T-helper 17 cell (primary cell): ENCODE data around the gene CHCHD6. TPM values are rescaled to one million over a fixed set of nuclear protein-coding genes. Genes with fewer than 3 reads are reported as not detected.

Source experiments
- ATAC-seq: fragments of 150-1000 bp; cut with Tn5 transposase; 2 replicates; pipeline ENCODE4 v1.10.0; 2021; ENCODE audit warnings: mild to moderate bottlenecking, moderate library complexity
- DNase-seq, 3 donors: peaks; one replicate each; pipeline versions ENCODE4 v3.0.0 to v3.0.0-alpha.2; 2020 to 2021
- H3K9me3 ChIP-seq: one replicate; pipeline ENCODE4 v1.7.0; 2013; ENCODE audit warnings: low read length, mild to moderate bottlenecking; ENCODE audit not compliant: control insufficient read depth, poor library complexity, severe bottlenecking
- H3K27ac Mint-ChIP-seq: one replicate; pipeline ENCODE4 v1.8.0; 2022; ENCODE audit warnings: mild to moderate bottlenecking, moderate library complexity, mixed read lengths
- H3K27me3 Mint-ChIP-seq: one replicate; pipeline ENCODE4 v1.8.0; 2022; ENCODE audit warnings: mixed read lengths
- H3K36me3 Mint-ChIP-seq: one replicate; pipeline ENCODE4 v1.8.0; 2022; ENCODE audit warnings: low read depth, mixed read lengths
- H3K4me1 Mint-ChIP-seq: one replicate; pipeline ENCODE4 v1.8.0; 2022; ENCODE audit warnings: mild to moderate bottlenecking, mixed read lengths
- H3K4me3 Mint-ChIP-seq: one replicate; pipeline ENCODE4 v1.8.0; 2022; ENCODE audit warnings: mild to moderate bottlenecking, moderate library complexity, mixed read lengths
- total RNA-seq, 4 donors: library from RNA in 2 of 4; stranded (reverse) in 2 of 4; gene quantifications; one replicate each; pipeline ENCODE4 v1.2.3 and lab custom pipeline; 2022 to 2026

The CHCHD6 gene
- total RNA-seq, 2 donors from 2014 or later = 10.5 to 14.9 TPM

- H3K9me3 ChIP-seq = no peaks in the 10 kb centered on the region
- peaks cover 21% of the 10 kb centered on the region for H3K4me1 Mint-ChIP-seq
- DNase-seq (no peak), ATAC-seq (no peak)
- no peak overlapping the region for H3K4me3 Mint-ChIP-seq
- no peak overlapping the region for H3K27ac Mint-ChIP-seq
- H3K36me3 Mint-ChIP-seq = peaks cover 3% of the 10 kb centered on the region
- no peaks in the 10 kb centered on the region for H3K27me3 Mint-ChIP-seq
Observed at GRCh38 chr3:126926684-126927400, 222.8 kb downstream of the CHCHD6 start.

DNA sequence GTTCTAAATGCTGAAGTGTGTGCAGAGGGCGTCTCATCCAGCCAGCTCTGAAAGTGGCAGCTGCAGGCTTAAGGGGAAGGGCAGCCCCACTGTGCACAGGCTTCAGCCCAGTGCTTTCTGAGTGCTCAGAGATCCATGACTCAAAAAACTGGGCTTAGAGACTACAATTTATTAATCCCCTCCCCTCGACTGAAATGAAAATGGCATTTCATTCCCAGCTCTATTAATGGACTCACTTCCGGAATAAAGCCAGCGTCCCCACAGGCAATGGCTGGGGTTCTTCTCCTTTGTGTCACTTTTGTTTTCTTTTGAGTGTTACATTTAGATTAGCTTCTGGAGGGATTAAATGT, 223.3 kb downstream of the CHCHD6 start:
- Mint-ChIP-seq H3K4me3 (no peak overlapping the region), H3K36me3 (peaks cover 3% of the 10 kb centered on the region), H3K4me1 (peaks cover 21% of the 10 kb centered on the region), H3K27me3 (no peaks in the 10 kb centered on the region), H3K27ac (no peak overlapping the region)
- H3K9me3 ChIP-seq = no peaks in the 10 kb centered on the region
- DNase-seq (no peak), ATAC-seq (no peak)

GRCh38 chr3:126927846-126928245, 223.8 kb downstream of the CHCHD6 start:
- H3K4me1 Mint-ChIP-seq = peaks cover 21% of the 10 kb centered on the region
- H3K9me3 ChIP-seq = no peaks in the 10 kb centered on the region
- ATAC-seq (no peak), DNase-seq (no peak)
- no peaks in the 10 kb centered on the region for H3K27me3 Mint-ChIP-seq
- H3K36me3 Mint-ChIP-seq = no peaks in the 10 kb centered on the region
- H3K27ac Mint-ChIP-seq = no peak overlapping the region
- H3K4me3 Mint-ChIP-seq = no peak overlapping the region

DNA sequence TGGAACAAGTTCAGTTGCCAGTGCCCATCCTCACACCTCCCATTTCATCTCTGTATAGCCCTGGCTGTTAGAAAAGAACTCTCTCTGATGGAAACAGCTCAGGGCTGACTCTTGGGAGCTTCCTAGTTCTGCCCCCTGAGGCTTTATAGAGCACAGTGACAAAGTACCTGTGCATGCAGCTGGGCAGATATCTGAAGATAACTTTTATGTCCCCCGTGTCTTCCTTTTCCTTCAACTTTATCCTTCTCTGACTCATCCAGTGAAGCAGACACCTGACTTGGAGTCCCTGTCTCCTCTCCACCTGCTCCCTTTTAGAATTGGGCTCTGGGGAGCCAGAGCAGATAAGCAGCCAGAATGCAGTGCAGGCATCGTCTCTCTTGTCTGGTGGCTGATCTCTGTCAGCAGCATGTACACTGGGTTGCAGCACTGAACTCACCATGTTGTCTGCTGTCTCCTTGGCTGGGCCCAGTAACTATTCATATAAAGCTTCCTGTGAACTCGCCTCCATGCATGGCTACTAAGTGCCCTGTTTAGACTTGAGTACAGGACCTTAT, 225.0 kb downstream of the CHCHD6 start:
- Mint-ChIP-seq H3K4me1 (peaks cover 19% of the 10 kb centered on the region), H3K4me3 (no peak overlapping the region), H3K27me3 (no peaks in the 10 kb centered on the region), H3K27ac (no peak overlapping the region), H3K36me3 (no peaks in the 10 kb centered on the region)
- no peaks in the 10 kb centered on the region for H3K9me3 ChIP-seq
- ATAC-seq (no peak), DNase-seq (no peak)

DNA sequence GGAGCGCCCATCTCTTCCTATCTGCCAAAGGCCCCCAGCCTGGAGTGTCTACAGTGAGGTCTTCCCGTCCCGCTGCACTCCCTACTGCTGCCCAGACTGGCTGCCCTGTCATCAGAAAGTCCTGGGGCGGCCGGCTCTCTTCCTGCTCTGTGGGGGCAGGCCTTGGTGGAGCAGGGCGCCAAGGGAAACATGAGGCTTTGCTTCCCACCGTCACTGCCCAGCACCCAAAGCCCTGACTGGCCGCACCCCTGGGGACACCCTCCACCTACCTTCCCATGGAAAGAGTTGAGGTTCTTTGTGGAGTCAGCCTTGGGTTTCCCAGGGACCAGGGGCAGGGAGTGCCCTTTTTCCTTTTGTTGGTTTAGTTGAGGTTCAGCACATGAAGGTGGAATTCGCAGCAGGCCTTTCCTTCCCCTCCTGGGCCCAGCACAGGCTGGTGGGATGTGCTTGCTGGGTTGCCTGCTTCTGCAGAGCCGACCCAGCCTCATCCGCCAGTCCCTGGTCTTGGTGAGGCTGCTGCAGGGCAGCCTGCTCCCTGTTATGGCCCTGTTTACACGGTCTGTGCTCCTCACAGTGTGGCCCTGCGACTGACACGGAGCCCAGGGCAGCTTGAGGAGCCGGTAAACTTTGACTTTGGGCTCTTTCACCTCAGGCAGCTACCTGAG, 227.0 kb downstream of the CHCHD6 start:
- DNase-seq = no peak
- H3K36me3 Mint-ChIP-seq = no peaks in the 10 kb centered on the region
- H3K4me3 Mint-ChIP-seq = no peak overlapping the region
- no peaks in the 10 kb centered on the region for H3K27me3 Mint-ChIP-seq
- H3K4me1 Mint-ChIP-seq = peaks cover 12% of the 10 kb centered on the region
- H3K9me3 ChIP-seq = no peaks in the 10 kb centered on the region
- ATAC-seq = no peak
- H3K27ac Mint-ChIP-seq = no peak overlapping the region

DNA sequence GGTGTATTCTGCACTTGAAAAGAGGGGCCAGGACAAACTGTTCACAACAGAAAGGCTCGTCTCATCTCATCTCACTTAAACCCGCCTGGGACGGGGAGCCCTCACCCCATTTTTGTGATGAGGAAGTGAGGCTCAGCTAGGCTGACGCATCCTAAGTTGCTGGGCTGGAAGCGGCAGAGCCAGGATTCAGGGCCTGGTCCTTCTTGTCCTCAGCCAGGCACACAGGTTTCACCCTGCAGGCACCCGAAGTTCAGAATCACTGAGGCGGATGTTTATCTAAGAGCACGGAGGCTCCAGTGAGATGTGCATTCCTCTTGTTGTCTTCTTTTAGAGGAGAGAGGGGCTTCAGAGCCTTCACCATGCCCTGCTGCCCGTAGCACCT, 227.8 kb downstream of the CHCHD6 start:
- Mint-ChIP-seq H3K27ac (no peak overlapping the region), H3K36me3 (no peaks in the 10 kb centered on the region), H3K4me1 (peaks cover 8% of the 10 kb centered on the region), H3K27me3 (no peaks in the 10 kb centered on the region), H3K4me3 (no peak overlapping the region)
- H3K9me3 ChIP-seq = no peaks in the 10 kb centered on the region
- ATAC-seq (no peak), DNase-seq (no peak)

GRCh38 chr3:126932188-126932931, 228.3 kb downstream of the CHCHD6 start:
- no peak overlapping the region for H3K27ac Mint-ChIP-seq
- H3K36me3 Mint-ChIP-seq = no peaks in the 10 kb centered on the region
- H3K9me3 ChIP-seq = no peaks in the 10 kb centered on the region
- no peak for ATAC-seq
- H3K27me3 Mint-ChIP-seq = no peaks in the 10 kb centered on the region
- no peak for DNase-seq
- H3K4me3 Mint-ChIP-seq = no peak overlapping the region
- H3K4me1 Mint-ChIP-seq = peaks cover 7% of the 10 kb centered on the region

DNA sequence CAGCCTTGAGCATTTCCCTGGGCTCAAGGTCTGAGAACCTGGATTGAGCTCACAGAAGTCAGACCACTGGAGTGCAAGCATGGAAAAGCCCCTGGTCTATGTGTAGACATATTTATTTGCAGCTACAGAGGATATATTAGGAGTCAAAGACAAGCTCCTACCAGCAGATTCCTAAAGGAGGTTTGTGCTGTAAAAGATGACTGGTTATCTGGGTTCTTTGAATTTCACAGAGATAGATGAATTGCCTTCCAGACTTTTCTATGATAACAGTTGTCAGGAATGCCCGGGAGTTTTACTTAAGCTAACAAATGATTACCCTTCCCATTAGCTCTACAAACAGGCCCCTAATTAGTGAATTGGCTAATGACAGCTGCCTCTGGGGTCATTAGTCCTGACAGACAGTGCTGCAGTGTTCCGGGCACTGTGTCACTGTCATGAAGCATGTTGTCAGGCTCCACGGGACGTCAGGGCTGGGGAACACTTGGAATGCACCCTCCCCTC, 230.0 kb downstream of the CHCHD6 start:
- no peak overlapping the region for H3K27ac Mint-ChIP-seq
- no peaks in the 10 kb centered on the region for H3K27me3 Mint-ChIP-seq
- no peaks in the 10 kb centered on the region for H3K9me3 ChIP-seq
- H3K4me3 Mint-ChIP-seq = no peak overlapping the region
- ATAC-seq = no peak
- H3K4me1 Mint-ChIP-seq = peaks cover 6% of the 10 kb centered on the region
- no peaks in the 10 kb centered on the region for H3K36me3 Mint-ChIP-seq
- no peak for DNase-seq

DNA sequence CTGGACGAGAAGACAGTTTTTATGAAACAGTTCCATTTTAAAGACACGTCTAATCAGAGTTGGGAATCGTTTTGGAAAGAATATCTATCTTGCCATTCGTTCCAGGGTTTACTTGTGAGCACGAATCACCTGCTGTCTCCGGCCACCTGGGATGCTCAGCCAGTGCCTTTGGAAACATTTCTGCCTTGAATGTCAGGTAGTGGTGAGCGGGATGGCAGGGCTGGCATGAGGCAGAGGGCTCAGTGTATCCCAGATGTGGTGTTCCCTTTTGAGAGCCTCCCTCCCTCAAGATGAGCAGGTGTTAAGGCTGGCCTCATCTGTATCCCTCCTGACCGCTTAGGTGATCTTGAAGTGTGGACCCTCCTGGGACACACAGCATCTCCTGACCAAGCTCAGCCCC, 231.0 kb downstream of the CHCHD6 start:
- H3K27ac Mint-ChIP-seq = no peak overlapping the region
- ATAC-seq (no peak), DNase-seq (no peak)
- peaks cover 2% of the 10 kb centered on the region for H3K4me1 Mint-ChIP-seq
- no peak overlapping the region for H3K4me3 Mint-ChIP-seq
- H3K9me3 ChIP-seq = no peaks in the 10 kb centered on the region
- H3K36me3 Mint-ChIP-seq = no peaks in the 10 kb centered on the region
- no peaks in the 10 kb centered on the region for H3K27me3 Mint-ChIP-seq

GRCh38 chr3:126935756-126936509, 231.9 kb downstream of the CHCHD6 start:
- Mint-ChIP-seq H3K36me3 (no peaks in the 10 kb centered on the region), H3K27ac (no peak overlapping the region), H3K27me3 (no peaks in the 10 kb centered on the region), H3K4me3 (no peak overlapping the region), H3K4me1 (peaks cover 2% of the 10 kb centered on the region)
- ATAC-seq = no peak
- no peak for DNase-seq
- no peaks in the 10 kb centered on the region for H3K9me3 ChIP-seq

GRCh38 chr3:126936853-126937425, 232.9 kb downstream of the CHCHD6 start:
- H3K27ac Mint-ChIP-seq = no peak overlapping the region
- H3K9me3 ChIP-seq = no peaks in the 10 kb centered on the region
- no peak for DNase-seq
- H3K4me1 Mint-ChIP-seq = peaks cover 2% of the 10 kb centered on the region
- peaks cover 3% of the 10 kb centered on the region for H3K36me3 Mint-ChIP-seq
- H3K4me3 Mint-ChIP-seq = no peak overlapping the region
- no peaks in the 10 kb centered on the region for H3K27me3 Mint-ChIP-seq
- ATAC-seq = no peak

- ATAC-seq (no peak), DNase-seq (no peak)
- no peaks in the 10 kb centered on the region for H3K9me3 ChIP-seq
- no peak overlapping the region for H3K27ac Mint-ChIP-seq
- no peaks in the 10 kb centered on the region for H3K27me3 Mint-ChIP-seq
- peaks cover 4% of the 10 kb centered on the region for H3K4me1 Mint-ChIP-seq
- H3K36me3 Mint-ChIP-seq = peaks cover 4% of the 10 kb centered on the region
- H3K4me3 Mint-ChIP-seq = no peak overlapping the region
Observed at GRCh38 chr3:126937533-126937932, 233.5 kb downstream of the CHCHD6 start.
